GF-D8 (cell line): ENCODE measurements around the gene ING5.

Source experiments
- DNase-seq: peaks from one replicate; lab custom pipeline; 2025; lab: John Stamatoyannopoulos, UW

Gene ING5

DNA sequence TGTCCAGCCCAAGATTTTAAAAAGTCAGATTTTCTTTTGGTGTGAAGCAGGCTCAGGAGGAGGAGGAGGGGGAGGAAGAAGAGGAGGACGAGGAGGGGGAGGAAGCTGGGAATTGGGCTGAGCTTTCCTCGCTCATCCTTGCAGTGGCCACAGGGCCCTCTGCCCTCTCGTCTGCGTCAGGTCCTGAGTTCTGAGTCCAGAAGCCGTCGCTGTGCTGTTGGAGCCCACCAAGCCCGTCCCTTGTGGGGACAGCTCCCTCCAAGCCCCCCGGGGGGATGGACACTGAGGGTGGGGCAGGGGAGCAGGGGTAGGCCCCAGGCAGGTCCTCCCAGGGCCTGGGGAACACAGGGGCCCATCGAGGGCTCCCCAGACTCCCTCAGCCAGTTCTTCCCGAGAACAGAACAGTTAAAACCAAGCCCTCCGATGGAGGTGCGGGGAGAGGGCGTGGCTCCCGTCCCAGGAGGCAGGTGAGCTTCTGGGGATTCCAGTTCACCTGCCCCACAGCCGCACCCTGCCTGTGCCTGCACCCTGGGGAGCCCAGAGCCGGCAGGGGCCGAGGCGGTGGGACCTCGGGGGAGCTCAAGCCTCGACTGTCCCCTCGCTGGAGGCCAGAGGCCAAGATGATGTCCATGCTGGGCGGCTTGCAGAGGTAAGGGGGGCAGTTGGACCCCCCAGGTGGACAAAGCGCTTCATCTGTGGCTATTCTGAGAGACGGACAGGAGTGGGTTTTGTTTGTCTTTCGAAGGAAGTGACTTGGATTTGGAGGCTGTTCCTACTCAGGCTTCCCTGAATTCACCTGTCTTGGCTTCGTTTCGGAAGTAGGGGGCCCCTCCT lies 74.7 kb downstream of the ING5 start, which contains the start of gene GAL3ST2:
Gene GAL3ST2 (plus strand): TSS at position 487 of the 834 bp plus-strand sequence. CDS start 134 bp downstream, at position 621.
- DNase-seq, result no peak

DNA sequence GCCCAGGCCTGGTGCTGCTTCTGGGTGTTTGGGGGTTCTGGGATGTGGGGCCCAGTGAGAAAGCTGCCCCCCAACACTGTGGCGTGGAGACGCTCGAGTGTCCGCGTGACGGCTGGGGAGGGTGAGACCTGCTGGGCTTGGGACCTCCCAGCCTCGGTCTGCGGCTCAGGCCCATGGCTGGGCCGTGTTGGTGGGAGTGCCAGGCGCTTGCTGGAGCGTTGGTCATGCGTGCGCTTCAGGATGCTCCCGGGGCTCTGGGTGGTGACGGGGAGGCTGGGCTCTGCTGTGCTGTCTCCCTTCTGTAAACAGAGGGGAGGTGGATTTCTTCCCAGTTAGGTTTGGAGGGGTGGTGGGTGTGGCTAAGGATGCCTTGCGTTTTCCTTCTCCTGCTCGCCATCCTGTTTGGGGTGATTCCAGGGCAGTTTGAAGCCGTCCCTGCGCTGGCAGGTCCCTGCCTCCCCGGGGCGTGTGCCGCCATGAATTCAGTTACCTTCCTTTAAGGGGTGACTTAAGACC lies 75.4 kb downstream of the ING5 start:
- DNase-seq, result no peak

DNA sequence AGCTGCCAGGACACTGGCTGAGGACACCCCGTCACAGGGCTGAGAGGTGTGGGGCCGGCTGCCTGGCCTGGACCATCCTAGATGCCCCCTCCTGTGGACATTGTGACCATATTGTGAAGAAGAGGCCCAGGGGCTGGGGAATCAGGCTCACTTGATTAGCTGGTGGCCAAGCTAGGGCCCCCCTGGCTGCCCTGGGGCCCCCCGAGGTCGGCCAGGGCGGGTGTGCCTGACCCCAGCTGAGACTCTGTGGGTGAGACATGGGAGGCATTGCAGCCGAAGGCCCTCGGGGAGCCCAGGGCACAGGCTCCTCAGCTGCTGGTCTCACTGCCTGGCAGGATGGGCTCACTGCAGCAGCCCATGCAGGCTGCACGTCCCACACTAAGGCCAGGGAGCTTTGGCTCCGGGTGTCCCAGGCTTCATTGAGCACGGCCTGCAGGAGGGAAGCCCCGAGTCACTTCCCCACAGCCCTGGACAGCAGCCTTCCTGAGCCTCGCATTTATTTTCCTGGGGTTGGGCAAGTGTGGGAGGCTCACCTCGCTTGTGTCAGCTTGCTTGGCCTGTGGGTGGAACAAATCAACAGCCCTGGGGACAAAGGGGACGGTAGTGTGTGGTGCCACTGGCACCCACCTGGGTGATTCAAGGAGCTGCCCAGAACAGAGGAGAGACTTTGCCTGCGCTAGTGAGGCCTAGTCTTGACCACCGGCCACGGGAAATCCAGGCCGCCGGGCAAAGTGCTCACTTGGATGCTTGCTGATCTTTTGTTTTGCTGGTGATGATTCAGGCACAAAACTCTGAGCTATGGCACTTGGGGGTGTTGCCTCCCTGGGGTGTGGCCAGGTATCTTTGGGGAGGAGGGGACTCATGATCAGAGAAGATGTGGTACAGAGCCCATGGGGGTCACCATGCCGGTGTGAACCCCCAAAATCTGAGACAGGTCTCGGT lies 76.1 kb downstream of the ING5 start:
- DNase-seq, result no peak
